SK-N-MC (cell line): ENCODE data around the gene OR10C1.

ENCODE experiments used
- EZH2 ChIP-seq: fragments of 200-600 bp; sonication (generic); IDR thresholded peaks from one replicate; pipeline ENCODE4 v1.6.1; 2017; ENCODE audit warnings: antibody characterized with exemption
- POLR2AphosphoS5 ChIP-seq: IDR thresholded peaks from 2 replicates; pipeline ENCODE4 v1.6.1; 2012; ENCODE audit warnings: mild to moderate bottlenecking, low read depth, low read length, borderline replicate concordance

DNA sequence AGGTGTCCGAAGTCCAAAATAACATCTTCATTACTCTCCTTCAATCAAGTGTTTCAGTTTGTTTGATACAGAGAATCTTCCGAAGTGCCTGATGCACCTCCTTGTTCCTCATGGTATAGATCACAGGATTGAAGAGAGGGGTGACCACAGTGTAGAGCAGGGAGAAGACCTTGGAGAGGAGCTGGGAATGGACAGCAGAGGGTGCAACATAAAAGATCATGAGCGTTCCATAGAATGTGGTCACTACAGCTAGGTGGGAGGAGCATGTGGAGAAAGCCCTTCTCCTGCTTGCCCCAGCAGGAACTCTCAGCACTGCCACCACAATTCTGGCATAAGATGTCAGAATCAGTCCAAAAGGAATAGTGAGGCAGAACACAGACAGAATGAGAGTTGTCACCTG, 12.5 kb upstream of the OR10C1 start:
- no peak for TF ChIP-seq EZH2
- no peak for TF ChIP-seq POLR2AphosphoS5
